ENCODE measurements around the gene CDH4.
"Not testable (repeated sequence)": the region's sequence is repeated elsewhere in the genome, so short reads cannot be mapped to it uniquely, and the experiment has no call there.

CDH4 gene

GRCh38 chr20:61941721-61942405, 689.8 kb downstream of the CDH4 start:
- H3K79me2 ChIP-seq (ENCODE audit: control insufficient read depth, insufficient read depth, low read length), result no peaks in the 10 kb centered on the region
- H3K9ac ChIP-seq (ENCODE audit: low read length), result no peak overlapping the region
- no peaks in the 10 kb centered on the region for H3K36me3 ChIP-seq (ENCODE audit: control insufficient read depth, insufficient read depth, low read length)
- no peak overlapping the region for H3K27ac ChIP-seq (ENCODE audit: low read depth, low read length)
- no peak overlapping the region for H3K18ac ChIP-seq (ENCODE audit: low read length)
- no peaks in the 10 kb centered on the region for H3K4me1 ChIP-seq (ENCODE audit: control insufficient read depth, low read depth, low read length)
- no peaks in the 10 kb centered on the region for H3K27me3 ChIP-seq (ENCODE audit: insufficient read depth, low read length, poor library complexity)
- no CpG with 5 or more reads among the region's 16 CpGs for WGBS (ENCODE audit: extremely low coverage, insufficient coverage, low lambda C conversion rate)
- no peak overlapping the region for H3K4me3 ChIP-seq (ENCODE audit: low read length)
- no peak overlapping the region for H3K4ac ChIP-seq (ENCODE audit: low read depth, low read length)
- DNase-seq, result no peak
- H2AK5ac ChIP-seq (ENCODE audit: low read length), result no peak overlapping the region
- no peak overlapping the region for H3K56ac ChIP-seq (ENCODE audit: low read length)
- H4K8ac ChIP-seq (ENCODE audit: low read depth, low read length), result no peak overlapping the region
- no peaks in the 10 kb centered on the region for H3K79me1 ChIP-seq (ENCODE audit: low read length)
- H3K4me2 ChIP-seq (ENCODE audit: low read length), result no peak overlapping the region
- no peak overlapping the region for H2BK5ac ChIP-seq (ENCODE audit: low read length)
- no peak overlapping the region for H2BK120ac ChIP-seq (ENCODE audit: low read depth, low read length)
- no peak overlapping the region for H4K5ac ChIP-seq (ENCODE audit: low read length)
- H2BK15ac ChIP-seq (replicated peaks; ENCODE audit: low read depth), result no peak overlapping the region
- no peak overlapping the region for H3K23ac ChIP-seq (ENCODE audit: low read length)

GRCh38 chr20:61942526-61942925, 690.5 kb downstream of the CDH4 start:
- Histone ChIP-seq H3K27ac (ENCODE audit: low read depth, low read length) (no peak overlapping the region), H3K23ac (ENCODE audit: low read length) (no peak overlapping the region), H3K79me1 (ENCODE audit: low read length) (no peaks in the 10 kb centered on the region), H2BK15ac (replicated peaks; ENCODE audit: low read depth) (no peak overlapping the region), H2AK5ac (ENCODE audit: low read length) (no peak overlapping the region), H3K9ac (ENCODE audit: low read length) (no peak overlapping the region), H3K56ac (ENCODE audit: low read length) (no peak overlapping the region), H2BK5ac (ENCODE audit: low read length) (no peak overlapping the region), H3K27me3 (ENCODE audit: insufficient read depth, low read length, poor library complexity) (no peaks in the 10 kb centered on the region), H3K79me2 (ENCODE audit: control insufficient read depth, insufficient read depth, low read length) (no peaks in the 10 kb centered on the region), H2BK120ac (ENCODE audit: low read depth, low read length) (no peak overlapping the region), H3K4me3 (ENCODE audit: low read length) (no peak overlapping the region), H4K5ac (ENCODE audit: low read length) (no peak overlapping the region), H3K18ac (ENCODE audit: low read length) (no peak overlapping the region), H3K36me3 (ENCODE audit: control insufficient read depth, insufficient read depth, low read length) (no peaks in the 10 kb centered on the region), H3K4me2 (ENCODE audit: low read length) (no peak overlapping the region), H4K8ac (ENCODE audit: low read depth, low read length) (no peak overlapping the region), H3K4me1 (ENCODE audit: control insufficient read depth, low read depth, low read length) (no peaks in the 10 kb centered on the region), H3K4ac (ENCODE audit: low read depth, low read length) (no peak overlapping the region)
- WGBS (ENCODE audit: extremely low coverage, insufficient coverage, low lambda C conversion rate), result no CpG with 5 or more reads among the region's 9 CpGs
- no peak for DNase-seq

GRCh38 chr20:61944967-61945366, 692.9 kb downstream of the CDH4 start:
- not testable (repeated sequence) for H3K27me3 ChIP-seq (ENCODE audit: insufficient read depth, low read length, poor library complexity); H3K4ac ChIP-seq (ENCODE audit: low read depth, low read length)

GRCh38 chr20:61945495-61945894, 693.4 kb downstream of the CDH4 start:
- H3K4me1 ChIP-seq (ENCODE audit: control insufficient read depth, low read depth, low read length); H2BK120ac ChIP-seq (ENCODE audit: low read depth, low read length); H3K27me3 ChIP-seq (ENCODE audit: insufficient read depth, low read length, poor library complexity); H3K4me3 ChIP-seq (ENCODE audit: low read length); H3K79me1 ChIP-seq (ENCODE audit: low read length); H3K18ac ChIP-seq (ENCODE audit: low read length); H3K9ac ChIP-seq (ENCODE audit: low read length); H4K8ac ChIP-seq (ENCODE audit: low read depth, low read length); H4K5ac ChIP-seq (ENCODE audit: low read length); H3K56ac ChIP-seq (ENCODE audit: low read length); H3K4ac ChIP-seq (ENCODE audit: low read depth, low read length); H2BK5ac ChIP-seq (ENCODE audit: low read length); DNase-seq; H3K27ac ChIP-seq (ENCODE audit: low read depth, low read length); H3K79me2 ChIP-seq (ENCODE audit: control insufficient read depth, insufficient read depth, low read length); H3K4me2 ChIP-seq (ENCODE audit: low read length); H3K23ac ChIP-seq (ENCODE audit: low read length); H3K36me3 ChIP-seq (ENCODE audit: control insufficient read depth, insufficient read depth, low read length); H2BK15ac ChIP-seq (replicated peaks; ENCODE audit: low read depth); H2AK5ac ChIP-seq (ENCODE audit: low read length): not testable (repeated sequence)
- no CpG with 5 or more reads among the region's 29 CpGs for WGBS (ENCODE audit: extremely low coverage, insufficient coverage, low lambda C conversion rate)

More at GRCh38 chr20:61944967-61945366, 692.9 kb downstream of the CDH4 start:
- not testable (repeated sequence) for H3K23ac ChIP-seq (ENCODE audit: low read length); H3K79me2 ChIP-seq (ENCODE audit: control insufficient read depth, insufficient read depth, low read length); H2BK5ac ChIP-seq (ENCODE audit: low read length); H2BK120ac ChIP-seq (ENCODE audit: low read depth, low read length); H3K27ac ChIP-seq (ENCODE audit: low read depth, low read length); H2BK15ac ChIP-seq (replicated peaks; ENCODE audit: low read depth); H4K8ac ChIP-seq (ENCODE audit: low read depth, low read length); H2AK5ac ChIP-seq (ENCODE audit: low read length); H3K79me1 ChIP-seq (ENCODE audit: low read length); H3K56ac ChIP-seq (ENCODE audit: low read length); H3K18ac ChIP-seq (ENCODE audit: low read length); H3K4me2 ChIP-seq (ENCODE audit: low read length); H4K5ac ChIP-seq (ENCODE audit: low read length); DNase-seq; H3K9ac ChIP-seq (ENCODE audit: low read length); H3K4me1 ChIP-seq (ENCODE audit: control insufficient read depth, low read depth, low read length); H3K4me3 ChIP-seq (ENCODE audit: low read length); H3K36me3 ChIP-seq (ENCODE audit: control insufficient read depth, insufficient read depth, low read length)
- no CpG with 5 or more reads among the region's 34 CpGs for WGBS (ENCODE audit: extremely low coverage, insufficient coverage, low lambda C conversion rate)

GRCh38 chr20:61948056-61948455, 696.0 kb downstream of the CDH4 start:
- H3K79me2 ChIP-seq (ENCODE audit: control insufficient read depth, insufficient read depth, low read length); H2BK15ac ChIP-seq (replicated peaks; ENCODE audit: low read depth); H4K5ac ChIP-seq (ENCODE audit: low read length); H2BK5ac ChIP-seq (ENCODE audit: low read length); H3K23ac ChIP-seq (ENCODE audit: low read length); DNase-seq; H4K8ac ChIP-seq (ENCODE audit: low read depth, low read length); H3K27me3 ChIP-seq (ENCODE audit: insufficient read depth, low read length, poor library complexity); H3K9ac ChIP-seq (ENCODE audit: low read length); H3K18ac ChIP-seq (ENCODE audit: low read length); H3K27ac ChIP-seq (ENCODE audit: low read depth, low read length); H3K4me2 ChIP-seq (ENCODE audit: low read length); H2BK120ac ChIP-seq (ENCODE audit: low read depth, low read length); H3K36me3 ChIP-seq (ENCODE audit: control insufficient read depth, insufficient read depth, low read length); H2AK5ac ChIP-seq (ENCODE audit: low read length); H3K4ac ChIP-seq (ENCODE audit: low read depth, low read length); H3K79me1 ChIP-seq (ENCODE audit: low read length); H3K4me3 ChIP-seq (ENCODE audit: low read length); H3K56ac ChIP-seq (ENCODE audit: low read length); H3K4me1 ChIP-seq (ENCODE audit: control insufficient read depth, low read depth, low read length): not testable (repeated sequence)
- WGBS (ENCODE audit: extremely low coverage, insufficient coverage, low lambda C conversion rate), result no CpG with 5 or more reads among the region's 28 CpGs

All from mesendoderm (in vitro differentiated cells).